NCI-H128 (cell line): ENCODE data around the gene CBLN4.

ENCODE experiments used
- DNase-seq: peaks from one replicate; lab custom pipeline; 2025; ENCODE audit not compliant: unreplicated experiment; lab: John Stamatoyannopoulos, UW

The CBLN4 gene

DNA sequence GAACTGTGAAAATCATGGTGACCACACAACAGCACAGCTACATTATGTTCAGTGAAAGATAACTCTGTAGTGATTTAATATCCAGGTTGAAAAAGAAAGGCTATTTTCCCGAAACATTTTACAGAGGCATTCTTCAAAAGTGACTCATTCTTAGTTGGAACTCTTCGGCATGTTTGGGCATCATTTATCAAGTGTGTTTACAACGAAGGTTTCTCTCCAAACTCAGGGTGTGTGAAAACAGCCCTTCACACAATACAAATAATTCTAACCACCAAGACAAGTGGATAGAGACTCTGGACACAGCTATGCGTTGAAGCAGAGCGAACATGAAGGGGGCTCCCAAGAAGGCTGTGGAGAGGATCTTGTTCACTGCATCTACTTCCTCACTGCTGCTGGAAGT, 57.6 kb downstream of the CBLN4 start:
- DNase-seq = no peak
